GM18858 (cell line): ENCODE measurements around the gene MAJIN.

Source experiments
- ATAC-seq: cut with Tn5 transposase; IDR thresholded peaks from one replicate; pipeline ENCODE4 v1.9.1; 2021; ENCODE audit not compliant: unreplicated experiment

Gene MAJIN

DNA sequence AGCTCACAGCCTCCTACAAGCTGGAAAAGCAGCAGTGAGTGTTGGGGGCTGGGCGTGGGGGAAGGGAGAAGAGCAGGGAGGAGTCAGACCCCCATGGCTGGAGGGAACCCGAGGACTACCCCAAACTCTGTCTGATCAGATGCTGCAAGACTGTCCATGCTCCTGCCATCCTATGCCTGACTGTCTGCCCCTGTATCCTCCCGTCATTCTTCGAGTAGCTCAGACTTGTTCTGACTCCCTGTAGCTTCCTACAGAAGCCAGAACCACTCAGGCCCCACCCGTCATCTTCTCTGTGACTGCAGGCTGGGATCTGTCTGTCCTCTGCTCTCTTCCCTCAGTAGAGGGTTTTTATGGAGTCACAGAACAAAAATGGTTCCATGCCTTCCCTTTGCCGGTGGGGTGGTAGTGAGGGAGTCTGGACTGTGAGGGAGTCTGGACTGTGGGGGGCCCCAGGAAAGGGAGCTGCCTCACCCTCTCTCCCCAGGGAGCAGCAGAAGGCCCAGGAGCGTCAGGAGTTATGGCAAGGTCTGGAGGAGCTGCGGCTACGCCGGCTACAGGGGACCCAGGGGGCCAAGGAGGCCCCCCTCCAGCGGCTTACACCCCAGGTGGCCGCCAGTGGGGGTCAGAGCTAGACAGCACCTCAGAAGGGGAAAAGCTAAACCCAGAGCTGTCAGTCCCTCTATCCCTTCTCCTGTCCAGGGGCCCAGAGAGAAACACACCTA lies 38.5 kb downstream of the MAJIN start:
- no peak for ATAC-seq

DNA sequence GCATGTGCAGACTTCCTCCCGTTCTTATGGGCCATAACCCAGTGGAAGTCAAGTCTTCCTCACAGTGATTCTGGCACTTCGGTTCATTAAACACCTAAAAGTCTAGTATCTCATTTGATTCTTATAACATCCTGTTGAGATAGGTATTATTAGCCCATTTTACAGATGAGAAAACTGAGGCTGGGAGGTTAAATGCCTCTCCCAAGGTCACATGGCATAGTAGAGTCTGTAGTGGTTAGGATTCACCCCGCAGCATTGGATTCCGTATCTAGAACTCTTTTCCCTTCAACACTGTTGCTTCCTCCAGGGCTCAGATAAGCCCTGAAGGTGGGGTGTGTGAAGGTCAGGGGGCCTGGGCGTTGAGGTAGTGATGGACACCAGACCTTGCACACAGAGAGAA lies 39.6 kb downstream of the MAJIN start:
- ATAC-seq, result no peak

DNA sequence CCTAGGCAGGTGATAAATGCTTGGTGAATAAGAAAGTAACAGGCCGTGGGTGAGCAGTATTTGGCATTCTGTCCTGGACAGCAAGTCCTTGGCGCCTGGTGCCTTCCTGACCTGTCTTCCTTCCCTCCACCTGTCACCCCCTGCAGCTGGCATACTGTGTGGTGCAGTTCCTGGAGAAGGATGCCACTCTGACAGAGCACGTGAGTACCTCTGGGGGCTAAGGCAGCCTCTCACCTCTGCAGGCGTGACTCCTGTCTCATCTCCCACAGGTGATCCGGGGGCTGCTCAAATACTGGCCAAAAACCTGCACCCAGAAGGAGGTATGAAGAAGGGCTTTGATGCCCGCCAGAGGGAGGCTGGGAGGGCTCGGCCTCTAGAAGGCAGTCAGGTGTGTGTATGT lies 40.6 kb downstream of the MAJIN start:
- no peak for ATAC-seq

DNA sequence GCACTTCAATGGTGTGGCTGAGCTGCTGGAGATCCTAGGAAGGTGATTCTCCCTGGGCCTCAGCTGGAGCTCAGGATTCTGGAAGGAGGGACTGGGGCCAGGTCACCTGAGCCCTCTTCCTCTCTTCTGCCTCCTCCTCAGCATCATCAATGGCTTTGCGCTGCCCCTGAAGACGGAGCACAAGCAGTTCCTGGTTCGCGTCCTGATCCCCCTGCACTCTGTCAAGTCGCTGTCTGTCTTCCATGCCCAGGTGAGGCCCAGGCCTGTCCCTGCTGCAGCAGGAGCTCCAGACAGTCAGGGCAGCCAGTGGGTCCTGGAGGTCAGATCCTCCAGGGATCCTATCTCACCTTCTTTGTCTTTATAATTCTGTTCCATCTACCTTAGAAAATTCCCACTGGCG lies 41.6 kb downstream of the MAJIN start:
- no peak for ATAC-seq

DNA sequence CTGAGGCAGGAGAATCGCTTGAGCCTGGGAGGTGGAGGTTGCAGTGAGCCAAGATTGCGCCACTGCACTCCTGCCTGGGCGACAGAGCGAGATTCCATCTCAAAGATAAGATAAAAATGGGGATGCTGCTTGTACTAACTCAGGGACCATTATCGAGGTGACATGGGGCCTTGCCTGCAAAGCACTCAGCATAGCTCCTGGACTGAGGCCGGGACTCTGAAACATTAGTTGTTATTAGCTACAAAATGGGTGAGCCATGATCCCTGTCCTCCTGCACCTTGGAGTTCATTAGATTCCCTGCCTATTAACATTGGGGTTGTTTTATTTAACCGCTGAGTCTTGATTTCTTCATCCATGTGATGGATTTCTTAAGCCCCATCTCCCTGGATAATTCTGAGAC lies 42.3 kb downstream of the MAJIN start:
- no peak for ATAC-seq

DNA sequence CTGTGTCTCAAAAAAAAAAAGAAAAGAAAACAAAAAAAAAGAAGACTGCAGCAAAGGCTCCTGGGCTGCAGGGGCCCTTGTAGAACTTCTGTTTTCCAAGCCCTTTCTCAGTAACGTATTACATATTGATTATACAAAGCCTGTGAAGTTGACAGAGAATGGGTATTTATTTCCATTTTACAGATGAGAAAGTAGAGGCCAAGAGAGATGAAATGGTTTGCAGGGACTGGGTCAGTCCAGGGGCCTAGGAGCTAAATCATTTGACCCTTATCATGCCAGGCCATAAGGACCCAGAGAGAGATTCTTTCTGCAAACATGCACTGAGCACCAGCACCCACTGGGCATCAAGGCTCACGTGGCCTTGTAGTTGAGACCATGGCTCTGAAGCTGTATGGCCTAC lies 43.0 kb downstream of the MAJIN start:
- ATAC-seq, result no peak

DNA sequence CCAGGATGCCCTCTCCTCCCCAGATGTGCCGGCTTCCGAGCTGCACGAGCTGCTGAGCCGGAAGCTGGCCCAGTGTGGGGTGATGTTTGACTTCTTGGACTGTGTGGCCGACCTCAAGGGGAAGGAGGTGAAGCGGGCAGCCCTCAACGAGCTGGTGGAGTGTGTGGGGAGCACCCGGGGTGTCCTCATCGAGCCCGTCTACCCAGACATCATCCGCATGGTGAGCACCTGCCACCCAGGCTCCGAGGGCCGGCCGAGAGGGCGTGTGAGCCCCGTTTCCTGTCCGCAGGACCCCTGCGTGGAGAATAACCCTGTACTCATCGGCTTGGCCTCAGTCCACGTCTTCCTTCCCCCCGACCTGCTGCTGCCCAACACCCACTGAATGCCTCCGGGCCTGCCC lies 45.2 kb downstream of the MAJIN start:
- no peak for ATAC-seq

DNA sequence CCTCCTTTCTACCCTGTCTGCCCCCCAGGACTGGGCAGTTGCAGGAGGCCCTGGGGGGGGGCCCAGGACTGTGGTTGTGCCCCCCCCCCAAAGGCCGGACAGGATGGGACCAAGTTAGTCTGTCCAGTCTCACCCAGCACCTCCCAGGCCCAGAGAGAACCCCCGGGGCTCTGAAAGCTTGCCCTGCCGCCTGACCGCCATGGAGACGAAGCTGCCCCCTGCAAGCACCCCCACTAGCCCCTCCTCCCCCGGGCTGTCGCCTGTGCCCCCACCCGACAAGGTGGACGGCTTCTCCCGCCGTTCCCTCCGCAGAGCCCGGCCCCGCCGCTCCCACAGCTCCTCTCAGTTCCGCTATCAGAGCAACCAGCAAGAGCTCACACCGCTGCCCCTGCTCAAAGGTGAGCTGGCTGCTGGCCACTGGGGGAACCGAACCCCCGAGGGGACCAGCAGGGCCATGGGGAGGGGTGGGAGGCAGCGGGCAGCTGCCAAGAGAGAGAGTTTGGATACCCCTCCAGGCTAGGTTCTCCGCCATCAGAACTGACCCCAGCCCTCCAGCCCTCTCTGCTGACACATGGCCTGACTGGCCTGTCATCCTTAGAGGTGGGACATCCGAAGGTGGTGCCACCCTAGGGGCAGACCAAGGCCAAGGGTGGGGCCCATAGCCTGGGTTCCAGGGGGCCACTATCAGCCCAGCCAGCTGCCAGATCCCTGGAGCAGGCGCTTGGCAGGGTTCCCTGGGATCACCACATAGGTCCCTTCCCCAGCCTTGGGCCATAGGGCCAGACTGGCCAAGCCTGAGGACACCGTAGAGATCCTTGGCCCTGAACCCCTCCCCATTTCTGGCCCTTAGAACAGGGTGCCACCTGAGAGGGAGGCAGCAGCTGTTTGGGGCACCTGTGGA lies 46.1 kb downstream of the MAJIN start:
- ATAC-seq, result no peak

DNA sequence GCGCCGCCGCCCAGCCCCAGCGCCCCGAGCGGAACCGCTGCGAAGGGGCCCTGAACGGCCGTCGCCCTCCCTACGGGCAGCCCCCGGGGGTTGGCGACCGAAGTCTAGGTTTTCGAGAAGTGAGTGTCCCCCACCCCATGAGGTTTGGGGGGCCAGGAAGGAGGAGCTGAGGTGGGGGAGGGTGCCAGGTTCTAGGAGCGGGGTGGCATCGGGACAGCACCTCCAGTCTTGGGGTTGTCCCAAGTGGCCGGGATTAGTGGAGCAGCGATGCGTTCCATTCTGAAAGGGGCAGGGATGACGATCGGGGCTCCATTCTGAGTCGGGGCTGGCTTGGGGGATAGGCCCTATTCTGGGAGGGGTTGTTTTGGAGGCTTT lies 47.0 kb downstream of the MAJIN start:
- ATAC-seq, result no peak

DNA sequence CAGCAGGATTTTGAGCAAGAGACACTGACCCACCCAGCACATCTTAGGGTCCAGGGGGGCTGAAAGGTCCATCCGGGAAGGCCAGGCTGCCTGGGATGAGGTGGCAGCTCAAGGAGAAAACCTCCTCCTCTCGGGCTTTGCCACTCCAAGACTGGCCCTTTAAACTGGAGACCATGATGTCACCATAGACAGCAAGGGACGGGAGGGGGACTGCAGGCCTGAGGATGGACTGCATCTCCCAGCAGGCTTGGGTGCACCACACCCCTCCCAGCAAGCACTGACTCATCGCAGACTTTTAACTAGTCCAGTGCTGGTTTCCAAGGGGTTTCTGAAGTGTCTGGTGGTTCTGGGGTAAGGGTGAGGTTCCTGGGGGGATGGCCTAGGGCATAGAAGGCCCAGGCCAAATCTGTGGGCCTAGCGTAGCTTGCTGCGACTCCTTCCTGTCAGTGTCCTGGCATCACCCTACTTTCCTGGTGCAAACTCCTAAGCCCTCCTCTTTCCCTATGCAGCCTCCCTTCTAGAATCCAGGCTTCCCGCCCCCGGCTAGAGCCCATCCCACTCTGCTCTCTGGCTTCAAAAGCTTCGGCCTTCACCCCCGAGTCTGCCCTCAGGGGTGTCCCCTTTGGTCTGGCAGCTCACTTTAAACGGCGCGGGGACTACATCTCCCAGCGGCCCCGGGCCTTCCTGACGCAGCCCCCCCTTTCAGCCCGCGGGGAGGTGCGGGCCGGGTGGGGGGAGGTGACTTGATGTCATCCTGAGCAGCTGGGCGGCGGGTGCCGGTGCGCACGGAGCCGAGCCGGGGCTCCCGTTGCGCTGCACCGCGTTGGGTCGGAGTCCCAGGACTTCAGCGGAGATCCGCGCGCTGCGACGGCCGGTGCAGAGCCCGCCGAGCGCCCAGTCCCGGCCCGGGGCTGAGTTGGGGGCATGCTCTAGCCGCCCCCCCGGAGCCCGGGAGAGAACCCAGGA lies 47.7 kb downstream of the MAJIN start, which contains the start of gene PPP2R5B:
PPP2R5B (plus strand) TSS at position 746 of the 966 bp plus-strand sequence. CDS start 1,046 bp downstream, outside the sequence.
- ATAC-seq, result peak; percentile 70

DNA sequence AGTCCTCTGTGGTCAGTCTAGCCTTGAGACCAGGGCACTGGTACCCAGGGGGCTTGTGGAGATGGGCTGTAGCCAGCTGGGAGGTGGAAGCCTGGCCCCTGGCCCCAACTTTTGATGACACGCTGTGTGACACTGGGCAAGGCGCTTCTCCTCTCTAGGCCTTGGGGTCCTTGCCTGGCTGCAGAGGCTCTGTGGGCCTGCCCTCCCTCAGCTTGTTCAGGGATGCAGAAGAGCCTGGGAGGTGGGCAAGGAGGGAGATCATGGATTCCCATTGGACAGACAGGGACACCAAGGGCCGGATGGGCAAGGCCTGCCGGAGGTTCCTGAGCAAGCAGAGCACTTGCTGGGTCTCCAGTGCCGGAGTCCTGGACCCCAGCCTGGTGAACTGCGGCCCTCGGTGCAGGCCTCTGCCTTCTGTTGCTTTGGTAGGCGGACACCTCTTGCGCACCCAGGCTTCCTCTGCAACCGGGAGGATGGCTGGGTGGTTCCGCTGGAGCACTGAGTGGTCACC lies 48.7 kb downstream of the MAJIN start:
- no peak for ATAC-seq

DNA sequence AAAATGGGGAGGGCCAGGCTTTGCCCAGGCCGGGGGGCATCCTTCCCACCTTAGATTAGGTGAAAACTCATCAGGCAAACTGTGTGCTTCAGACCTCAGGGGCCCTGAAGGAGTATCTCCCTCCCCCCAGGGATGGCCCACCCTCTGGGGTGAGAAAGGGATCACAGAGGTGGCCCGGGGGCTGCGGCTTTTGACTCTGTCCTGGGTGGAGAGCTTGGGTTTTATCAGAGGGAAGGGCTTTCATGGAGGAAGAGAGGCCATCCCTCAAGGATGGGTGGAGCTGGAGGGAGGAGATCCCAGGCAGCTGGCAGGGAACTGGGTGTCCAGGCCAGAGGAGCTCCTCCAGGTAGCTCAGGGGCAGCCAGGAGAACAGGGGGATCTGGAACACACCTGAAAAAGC lies 50.5 kb downstream of the MAJIN start:
- ATAC-seq, result no peak

DNA sequence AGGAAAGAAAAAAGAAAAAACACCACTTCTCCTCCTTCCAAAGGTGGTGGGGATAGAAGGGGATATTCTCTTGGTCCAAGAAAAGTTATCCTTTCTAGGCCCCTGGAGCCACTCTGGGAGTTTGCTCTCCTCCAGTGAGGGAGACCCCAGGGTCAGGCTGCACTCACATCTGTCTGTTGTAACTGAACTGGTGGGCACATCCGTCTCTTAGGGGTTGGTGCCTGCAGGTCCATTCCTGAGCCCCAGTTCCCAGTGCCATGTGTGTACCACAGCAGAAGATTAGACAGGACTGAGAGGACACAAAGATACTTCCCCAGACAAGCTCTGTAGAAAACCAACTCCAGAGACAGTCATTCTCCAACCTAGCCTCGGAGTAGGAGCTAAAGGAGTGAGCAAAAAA lies 51.8 kb downstream of the MAJIN start:
- no peak for ATAC-seq

DNA sequence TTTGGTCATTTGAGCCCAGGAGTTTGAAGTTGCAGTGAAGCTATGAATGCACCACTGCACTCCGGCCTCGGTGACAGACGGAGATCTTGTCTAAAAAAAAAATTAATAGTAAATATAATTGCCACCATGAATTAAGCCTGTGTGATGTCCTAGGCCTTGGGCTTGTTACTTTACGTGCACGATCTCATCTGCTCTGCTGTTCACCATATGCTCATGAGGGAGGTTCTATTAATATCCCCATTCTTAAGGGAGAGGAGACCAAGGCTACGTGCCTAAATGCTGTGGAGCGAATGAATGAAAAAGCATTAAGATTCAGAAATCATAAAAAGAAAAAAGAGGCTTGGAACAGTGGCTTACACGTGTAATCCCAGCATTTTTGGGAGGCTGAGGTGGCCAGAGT lies 52.3 kb downstream of the MAJIN start:
- no peak for ATAC-seq

DNA sequence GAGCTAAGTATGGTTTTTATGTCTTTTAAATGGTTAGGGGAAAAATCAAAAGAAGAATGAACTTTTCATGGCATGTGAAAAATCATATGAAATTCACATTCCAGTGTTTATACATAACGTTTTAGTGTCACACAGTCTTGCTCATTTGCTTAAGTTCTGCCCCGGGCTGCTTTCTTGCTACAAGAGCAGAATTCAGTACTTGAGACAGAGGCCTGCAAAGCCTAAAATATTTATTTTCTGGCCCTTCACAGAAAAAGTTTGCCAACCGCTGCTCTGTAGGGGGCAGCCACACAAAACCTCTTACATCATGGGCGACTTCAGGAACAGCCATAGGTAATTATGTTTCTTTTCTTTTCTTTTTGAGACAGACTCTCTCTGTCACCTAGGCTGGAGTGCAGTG lies 53.9 kb downstream of the MAJIN start:
- ATAC-seq, result no peak

DNA sequence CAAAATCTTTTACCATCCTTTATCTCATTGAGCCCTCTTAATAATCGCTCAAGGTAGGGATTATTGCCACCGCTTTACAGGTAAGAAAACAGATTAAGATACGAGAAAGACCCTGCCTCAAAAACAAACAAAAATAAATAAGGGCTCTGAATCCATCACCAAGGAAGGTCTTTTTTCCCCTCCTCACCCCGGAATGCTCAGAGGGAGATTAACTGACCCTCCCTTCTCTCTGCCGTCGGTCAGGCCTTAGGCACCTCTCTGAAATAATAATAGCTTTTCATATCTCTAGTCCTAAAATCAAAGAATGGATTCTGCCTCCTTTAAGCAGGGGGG lies 54.3 kb downstream of the MAJIN start:
- ATAC-seq, result no peak

DNA sequence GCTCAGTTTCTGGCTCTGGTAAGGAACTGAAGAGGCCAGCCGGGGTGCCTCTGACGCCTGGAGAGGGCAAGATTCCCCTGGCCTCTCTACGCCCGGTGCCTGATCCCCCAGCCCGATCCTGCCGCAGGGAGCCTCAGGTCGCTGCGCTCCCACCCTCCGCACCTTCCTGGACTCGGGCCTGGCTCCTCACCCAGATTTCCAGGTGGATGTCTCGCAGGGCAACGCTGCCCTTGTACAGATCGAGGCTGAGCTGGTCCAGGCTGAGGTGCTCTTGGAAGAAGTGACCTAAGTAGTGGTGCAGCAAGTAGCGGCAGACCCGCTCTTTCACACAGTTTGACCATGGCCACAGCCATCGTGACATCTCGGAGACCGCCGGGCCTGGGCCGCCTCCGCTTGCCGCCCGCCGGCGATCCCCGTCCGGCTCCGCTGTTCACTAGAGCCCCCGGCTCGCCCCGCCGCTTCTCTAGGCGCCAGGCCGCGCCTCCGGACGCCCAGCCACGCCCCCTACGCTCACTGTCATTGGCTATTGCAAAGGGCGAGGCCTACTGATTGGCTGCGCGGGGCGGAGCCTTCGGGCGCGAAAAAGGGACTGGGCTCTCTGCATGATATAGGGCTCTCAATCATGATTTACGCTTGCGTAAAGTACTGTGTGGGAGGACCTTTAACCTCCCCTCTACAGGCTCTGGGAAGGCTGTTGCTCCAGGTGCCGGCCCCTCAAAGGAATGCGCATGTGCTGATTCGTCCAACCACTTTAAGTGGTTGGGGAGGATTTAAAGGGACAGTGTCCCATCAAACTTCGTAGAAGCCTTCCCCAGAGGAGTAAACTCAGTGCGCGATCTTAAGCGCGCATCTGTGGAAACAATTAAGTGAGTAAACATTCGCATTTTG lies 54.9 kb downstream of the MAJIN start, which contains the start of gene ATG2A:
ATG2A (minus strand) TSS at position 435 of the 888 bp plus-strand sequence; CDS start at position 361, 74 bp downstream.
- ATAC-seq, result peak; percentile 89

DNA sequence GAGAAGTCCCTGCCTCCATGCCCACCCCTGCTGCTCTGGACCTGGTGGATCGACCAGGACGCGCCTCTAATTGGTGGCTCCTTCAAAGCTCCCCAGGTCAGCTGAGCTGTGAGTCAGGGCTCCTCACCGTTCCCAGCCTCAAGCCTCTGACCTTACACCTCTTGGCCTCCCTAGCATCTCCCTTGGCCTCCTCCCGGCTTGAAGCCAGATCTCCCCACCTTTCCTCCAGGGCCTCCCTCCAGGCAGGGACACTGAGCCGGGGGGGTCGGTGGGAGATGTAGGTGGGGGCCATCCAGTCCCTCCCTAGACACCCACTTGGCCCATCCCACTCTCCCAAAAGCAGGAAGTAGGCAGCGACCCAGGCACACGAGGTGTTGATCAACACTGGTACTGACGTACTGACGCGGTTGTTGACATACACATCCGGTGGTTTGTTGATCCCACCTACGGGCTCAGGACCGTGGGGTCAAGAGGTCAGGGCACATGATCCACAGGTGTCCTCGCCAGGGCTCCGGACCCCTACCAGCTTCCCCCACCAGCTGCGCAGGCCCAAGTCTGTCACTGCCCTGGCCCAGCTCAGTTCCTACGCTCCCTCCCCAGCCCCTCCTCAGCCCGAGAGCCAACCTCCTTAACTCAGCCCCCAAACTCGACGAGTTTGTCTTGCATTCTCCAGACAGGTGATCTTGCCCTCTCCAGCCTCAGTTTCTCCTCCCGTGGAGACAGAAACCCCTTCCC lies 55.7 kb downstream of the MAJIN start:
- no peak for ATAC-seq

DNA sequence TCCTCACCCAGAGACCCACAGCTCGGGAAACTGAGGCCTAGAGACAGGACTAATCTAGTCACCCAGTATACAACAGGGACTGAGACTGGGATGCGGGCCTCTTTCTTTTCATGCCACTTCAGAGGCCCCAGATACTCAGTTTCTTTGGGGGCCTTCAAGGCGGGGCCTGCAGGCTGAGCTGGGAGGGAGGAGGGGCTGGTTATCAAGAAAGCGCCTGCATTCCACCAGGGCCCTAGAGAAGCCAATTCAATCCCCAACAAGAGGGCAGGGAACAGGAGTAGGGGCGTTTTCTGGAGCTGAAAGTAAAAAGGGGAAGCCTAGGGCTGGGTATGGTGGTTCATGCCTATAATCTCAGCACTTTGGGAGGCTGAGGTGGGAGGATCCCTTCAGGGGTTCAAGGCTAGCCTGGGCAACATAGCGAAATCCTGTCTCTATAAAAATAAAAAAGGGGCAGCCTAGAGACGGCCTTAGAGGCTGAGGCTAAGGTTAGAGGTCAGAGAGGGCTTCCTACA lies 56.5 kb downstream of the MAJIN start:
- ATAC-seq, result no peak
